AG04449 (cell line): ENCODE data around the gene ADGRL1.
"Not testable (repeated sequence)": the region's sequence is repeated elsewhere in the genome, so short reads cannot be mapped to it uniquely, and the experiment has no call there.

Experiments used
- CTCF ChIA-PET: fragments of 350-600 bp; formaldehyde crosslinking; extraction: SDS; loops from one replicate; lab custom pipeline; 2021; ENCODE audit warnings: antibody characterized with exemption; lab: Yijun Ruan, JAX
- POLR2A ChIA-PET: fragments of 400-600, 350-600 bp; formaldehyde crosslinking; extraction: SDS; loops from one replicate; lab custom pipeline; 2020; ENCODE audit warnings: antibody characterized with exemption, inconsistent platforms; lab: Yijun Ruan, JAX
- DNase-seq: peaks from one replicate; pipeline ENCODE4 v3.0.0-alpha.2; 2010; ENCODE audit warnings: low read depth, low spot score
- H3K4me3 ChIP-seq: 2 replicates; pipeline ENCODE4 v1.5.1; 2011; ENCODE audit warnings: low read depth, mild to moderate bottlenecking, control low read depth, low read length
- CTCF ChIP-seq: IDR thresholded peaks from one replicate; pipeline ENCODE4 v1.5.1; 2011; ENCODE audit warnings: mild to moderate bottlenecking, moderate library complexity, low read length, control low read depth, inconsistent platforms; ENCODE audit not compliant: insufficient read depth; ENCODE audit errors: missing control alignments

The ADGRL1 gene

GRCh38 chr19:14243718-14244117 lies 37.7 kb upstream of the ADGRL1 start:
- H3K4me3 ChIP-seq, DNase-seq, POLR2A ChIA-PET, CTCF ChIA-PET: not testable (repeated sequence)

- POLR2A ChIA-PET = no interaction called here
- TF ChIP-seq CTCF = no peak
- DNase-seq = no peak
- H3K4me3 ChIP-seq = no peak overlapping the region
- CTCF ChIA-PET = interaction anchor here (1.0 kb wide), 1 partner anchor 20 kb away, joined by 3 read pairs; no protein-coding TSS in a partner anchor
These were observed 31.3 kb upstream of the ADGRL1 start for GRCh38 chr19:14237014-14237941.

- DNase-seq, H3K4me3 ChIP-seq, CTCF ChIA-PET, POLR2A ChIA-PET: not testable (repeated sequence)
These were observed 27.0 kb upstream of the ADGRL1 start for GRCh38 chr19:14232945-14233344.

- CTCF ChIA-PET = interaction anchor here (1.2 to 1.6 kb wide), 2 partner anchors 11 to 120 kb away, joined by 3 to 7 read pairs; no protein-coding TSS in a partner anchor
These were observed 22.6 kb upstream of the ADGRL1 start for GRCh38 chr19:14228446-14229071.

GRCh38 chr19:14226498-14226897 lies 20.5 kb upstream of the ADGRL1 start:
- H3K4me3 ChIP-seq, POLR2A ChIA-PET, DNase-seq: not testable (repeated sequence)
- CTCF ChIA-PET = interaction anchor here (1.0 kb wide), 1 partner anchor 9 kb away, joined by 3 read pairs; no protein-coding TSS in a partner anchor

More at GRCh38 chr19:14228446-14229071, 22.6 kb upstream of the ADGRL1 start:
- POLR2A ChIA-PET, DNase-seq: not testable (repeated sequence)
- peak overlapping the region; percentile 29 for H3K4me3 ChIP-seq

- ChIA-PET POLR2A (no interaction called here), CTCF (no interaction called here)
- no peak for TF ChIP-seq CTCF
- no peak overlapping the region for H3K4me3 ChIP-seq
- DNase-seq = no peak
These were observed 16.9 kb upstream of the ADGRL1 start for GRCh38 chr19:14222886-14223285.

GRCh38 chr19:14221345-14221744 lies 15.4 kb upstream of the ADGRL1 start:
- peak; percentile 27 for TF ChIP-seq CTCF
- CTCF ChIA-PET, POLR2A ChIA-PET, DNase-seq, H3K4me3 ChIP-seq: not testable (repeated sequence)

GRCh38 chr19:14218620-14219330 lies 12.8 kb upstream of the ADGRL1 start:
- DNase-seq = no peak
- H3K4me3 ChIP-seq = no peak overlapping the region
- ChIA-PET CTCF (interaction anchor here (1.2 to 3.2 kb wide), 6 partner anchors 9 to 188 kb away, joined by 3 to 16 read pairs (median 4); no protein-coding TSS in a partner anchor), POLR2A (no interaction called here)
- no peak for TF ChIP-seq CTCF

- H3K4me3 ChIP-seq, DNase-seq, POLR2A ChIA-PET: not testable (repeated sequence)
- CTCF ChIA-PET = interaction anchor here (0.9 to 3.2 kb wide), 10 partner anchors 8 to 189 kb away, joined by 3 to 16 read pairs (median 4); no protein-coding TSS in a partner anchor
These were observed 11.9 kb upstream of the ADGRL1 start for GRCh38 chr19:14217886-14218285.
